ENCODE measurements around the gene RNF207.
A peak's percentile ranks its signal among the peaks of the same experiment; 100 is the strongest.
"Not testable (repeated sequence)": the region's sequence is repeated elsewhere in the genome, so short reads cannot be mapped to it uniquely, and the experiment has no call there.

The RNF207 gene

GRCh38 chr1:6209661-6210580, 4.0 kb downstream of the RNF207 start:
- peak; percentile 49 for DNase-seq (ENCODE audit: low read depth)
- no peak for TF ChIP-seq MYC (IDR thresholded peaks at IDR 0.05; ENCODE audit: low read depth, low read length)
- TF ChIP-seq, protein P1, sequence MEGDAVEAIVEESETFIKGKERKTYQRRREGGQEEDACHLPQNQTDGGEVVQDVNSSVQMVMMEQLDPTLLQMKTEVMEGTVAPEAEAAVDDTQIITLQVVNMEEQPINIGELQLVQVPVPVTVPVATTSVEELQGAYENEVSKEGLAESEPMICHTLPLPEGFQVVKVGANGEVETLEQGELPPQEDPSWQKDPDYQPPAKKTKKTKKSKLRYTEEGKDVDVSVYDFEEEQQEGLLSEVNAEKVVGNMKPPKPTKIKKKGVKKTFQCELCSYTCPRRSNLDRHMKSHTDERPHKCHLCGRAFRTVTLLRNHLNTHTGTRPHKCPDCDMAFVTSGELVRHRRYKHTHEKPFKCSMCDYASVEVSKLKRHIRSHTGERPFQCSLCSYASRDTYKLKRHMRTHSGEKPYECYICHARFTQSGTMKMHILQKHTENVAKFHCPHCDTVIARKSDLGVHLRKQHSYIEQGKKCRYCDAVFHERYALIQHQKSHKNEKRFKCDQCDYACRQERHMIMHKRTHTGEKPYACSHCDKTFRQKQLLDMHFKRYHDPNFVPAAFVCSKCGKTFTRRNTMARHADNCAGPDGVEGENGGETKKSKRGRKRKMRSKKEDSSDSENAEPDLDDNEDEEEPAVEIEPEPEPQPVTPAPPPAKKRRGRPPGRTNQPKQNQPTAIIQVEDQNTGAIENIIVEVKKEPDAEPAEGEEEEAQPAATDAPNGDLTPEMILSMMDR (IDR thresholded peaks at IDR 0.05; ENCODE audit: low read depth, low read length) = no peak
- peak overlapping the region; percentile 12 for H3K4me3 ChIP-seq (ENCODE audit: low read depth, low read length)

GRCh38 chr1:6210591-6211355, 4.9 kb downstream of the RNF207 start:
- TF ChIP-seq MYC (IDR thresholded peaks at IDR 0.05; ENCODE audit: low read depth, low read length) = no peak
- no peak overlapping the region for H3K4me3 ChIP-seq (ENCODE audit: low read depth, low read length)
- DNase-seq (ENCODE audit: low read depth) = no peak

- TF ChIP-seq, protein P1 (IDR thresholded peaks at IDR 0.05; ENCODE audit: low read depth, low read length) = no peak
- TF ChIP-seq MAX (IDR thresholded peaks at IDR 0.05; ENCODE audit: low read depth, low read length) (no peak), MYC (IDR thresholded peaks at IDR 0.05; ENCODE audit: low read depth, low read length) (no peak), POLR2A (IDR thresholded peaks at IDR 0.05; ENCODE audit: extremely low read depth, insufficient read length) (no peak)
- no peak for DNase-seq (ENCODE audit: low read depth)
- H3K4me3 ChIP-seq (ENCODE audit: low read depth, low read length) = no peak overlapping the region
Measured at GRCh38 chr1:6211731-6212130, 5.8 kb downstream of the RNF207 start.

GRCh38 chr1:6212193-6212959, 6.5 kb downstream of the RNF207 start:
- no peak for TF ChIP-seq MYC (IDR thresholded peaks at IDR 0.05; ENCODE audit: low read depth, low read length)
- TF ChIP-seq, protein P1 (IDR thresholded peaks at IDR 0.05; ENCODE audit: low read depth, low read length) = no peak
- TF ChIP-seq POLR2A (IDR thresholded peaks at IDR 0.05; ENCODE audit: extremely low read depth, insufficient read length) = no peak
- no peak; the same call in 1 of the 2 replicates for TF ChIP-seq MAX (IDR thresholded peaks at IDR 0.05; ENCODE audit: low read depth, low read length)
- H3K4me3 ChIP-seq (ENCODE audit: low read depth, low read length) = no peak overlapping the region
- peak; percentile 63 for DNase-seq (ENCODE audit: low read depth)

GRCh38 chr1:6218375-6219164, 12.7 kb downstream of the RNF207 start:
- no peak for DNase-seq (ENCODE audit: low read depth)
- no peak overlapping the region for H3K4me3 ChIP-seq (ENCODE audit: low read depth, low read length)
- TF ChIP-seq MAX (IDR thresholded peaks at IDR 0.05; ENCODE audit: low read depth, low read length) = no peak
- TF ChIP-seq POLR2A (IDR thresholded peaks at IDR 0.05; ENCODE audit: extremely low read depth, insufficient read length) = no peak
- TF ChIP-seq, protein P1 (IDR thresholded peaks at IDR 0.05; ENCODE audit: low read depth, low read length) = no peak
- no peak for TF ChIP-seq MYC (IDR thresholded peaks at IDR 0.05; ENCODE audit: low read depth, low read length)

GRCh38 chr1:6219641-6220040, 13.7 kb downstream of the RNF207 start:
- H3K4me3 ChIP-seq (ENCODE audit: low read depth, low read length); DNase-seq (ENCODE audit: low read depth): not testable (repeated sequence)
